T-cell (primary cell): ENCODE data around the gene MICAL2. TPM values are rescaled to one million over a fixed set of nuclear protein-coding genes. Genes with fewer than 3 reads are reported as not detected.
A peak's percentile ranks its signal among the peaks of the same experiment; 100 is the strongest.

ENCODE experiments used
- ATAC-seq, 4 experiments: fragments of 200-7000 bp in 3 of 4; fragments of 150-1000 bp in 1 of 4; cut with Tn5 transposase; replicated peaks in 1 of 4; 1 replicate in 3 of 4; 2 replicates in 1 of 4; pipeline ENCODE4 v1.10.0; 2021; ENCODE audit warnings: moderate library complexity in 3 of 4, mild to moderate bottlenecking in 2 of 4, moderate number of reproducible peaks in 1 of 4
- CTCF ChIA-PET, 2 donors: fragments of 300-600 bp; sonication (Branson Sonifier 250); formaldehyde crosslinking; loops; one replicate each; lab custom pipeline; 2022; ENCODE audit warnings: antibody characterized with exemption in 2 of 2; lab: Charles Lee
- POLR2A ChIA-PET, 2 donors: fragments of 300-600 bp; sonication (Branson Sonifier 250); formaldehyde crosslinking; loops; one replicate each; lab custom pipeline; 2022; ENCODE audit warnings: antibody characterized with exemption in 2 of 2; lab: Charles Lee
- DNase-seq, 35 experiments: peaks; one replicate each; pipeline versions ENCODE4 v3.0.0 to v3.0.0-alpha.2; 2013 to 2023
- H3K27ac ChIP-seq: one replicate; pipeline ENCODE4 v1.5.1; 2013; ENCODE audit warnings: low read length
- H3K27me3 ChIP-seq, 2 experiments: replicated peaks in 1 of 2; 1 replicate in 1 of 2; 2 replicates in 1 of 2; pipeline versions ENCODE4 v1.6.1 to v1.7.0; 2013; ENCODE audit warnings: low read length in 1 of 2, mixed read lengths in 1 of 2; ENCODE audit not compliant: control insufficient read depth in 2 of 2, insufficient read depth in 2 of 2; ENCODE audit errors: extremely low read depth in 1 of 2
- H3K36me3 ChIP-seq, 2 donors: 1 replicate in 1 of 2; 2 replicates in 1 of 2; pipeline versions ENCODE4 v1.6.1 to v1.7.0; 2013; ENCODE audit warnings: low read length in 1 of 2; ENCODE audit not compliant: control insufficient read depth in 2 of 2, insufficient read depth in 1 of 2; ENCODE audit errors: extremely low read depth in 1 of 2
- H3K4me1 ChIP-seq, 2 experiments: 1 replicate in 1 of 2; 2 replicates in 1 of 2; pipeline versions ENCODE4 v1.6.1 to v1.7.0; 2013; ENCODE audit warnings: low read length in 2 of 2, mixed read lengths in 1 of 2; ENCODE audit not compliant: insufficient read depth in 2 of 2, control insufficient read depth in 1 of 2; ENCODE audit errors: extremely low read depth in 1 of 2
- H3K4me3 ChIP-seq, 2 donors: 1 replicate in 1 of 2; 2 replicates in 1 of 2; pipeline versions ENCODE4 v1.5.1 to v1.7.0; 2013; ENCODE audit warnings: mild to moderate bottlenecking in 2 of 2, low read length in 1 of 2, moderate library complexity in 1 of 2; ENCODE audit not compliant: control insufficient read depth in 1 of 2; ENCODE audit errors: extremely low read depth in 1 of 2
- H3K9me3 ChIP-seq: 2 replicates; pipeline ENCODE4 v1.7.0; 2013
- H3K27ac Mint-ChIP-seq, 2 donors: one replicate each; pipeline ENCODE4 v1.8.0; 2020 to 2021; ENCODE audit warnings: mild to moderate bottlenecking in 2 of 2, mixed read lengths in 2 of 2
- H3K27me3 Mint-ChIP-seq, 2 donors: one replicate each; pipeline ENCODE4 v1.8.0; 2021 to 2022; ENCODE audit warnings: mixed read lengths in 2 of 2
- H3K36me3 Mint-ChIP-seq: one replicate; pipeline ENCODE4 v1.8.0; 2021; ENCODE audit warnings: mixed read lengths
- H3K4me1 Mint-ChIP-seq, 3 donors: one replicate each; pipeline ENCODE4 v1.8.0; 2020 to 2022; ENCODE audit warnings: mixed read lengths in 3 of 3, mild to moderate bottlenecking in 1 of 3
- H3K4me3 Mint-ChIP-seq, 3 donors: one replicate each; pipeline ENCODE4 v1.8.0; 2020 to 2022; ENCODE audit warnings: mild to moderate bottlenecking in 3 of 3, mixed read lengths in 3 of 3, moderate library complexity in 3 of 3
- H3K9me3 Mint-ChIP-seq, 3 donors: one replicate each; pipeline ENCODE4 v1.8.0; 2020 to 2022; ENCODE audit warnings: mixed read lengths in 3 of 3
- WGBS: methylation state at CpG from one replicate; pipeline ENCODE4 v1.1.5; 2013; ENCODE audit warnings: missing lambda C conversion rate; ENCODE audit not compliant: insufficient coverage; 5-methylcytosine and 5-hydroxymethylcytosine counted together
- total RNA-seq, 35 experiments: library from RNA in 6 of 35; stranded (reverse) in 6 of 35; fragments of 120-200 nt in 1 of 35; gene quantifications; one replicate each; pipeline versions ENCODE4 v1.2.1 to v1.2.4 and lab custom pipeline; 2013 to 2026

MICAL2 gene
- total RNA-seq, 5 donors from 2014 or later (not counting 1 experiment from before 2014, with no cell fraction given) = 13.7 to 38.7 (median 22.9) TPM

GRCh38 chr11:12232817-12233601, 122.6 kb downstream of the MICAL2 start:
- no peak overlapping the region for H3K4me3 ChIP-seq
- peaks cover 11 to 19% of the 10 kb centered on the region in 2 experiments for H3K4me1 ChIP-seq
- peaks cover 7 to 38% of the 10 kb centered on the region in 2 donors for H3K36me3 ChIP-seq
- whole genome bisulfite sequencing = no CpG with 5 or more reads among the region's 4 CpGs
- Mint-ChIP-seq H3K27ac (peak overlapping the region in 1 of 2 donors; percentile 30), H3K4me3 (no peak overlapping the region), H3K27me3 (no peaks in the 10 kb centered on the region), H3K4me1 (peaks cover 15 to 24% (median 17%) of the 10 kb centered on the region in 3 donors), H3K9me3 (no peaks in the 10 kb centered on the region), H3K36me3 (peaks cover 39% of the 10 kb centered on the region)
- DNase-seq (no peak), ATAC-seq (no peak)
- H3K27ac ChIP-seq = no peak overlapping the region
- no peaks in the 10 kb centered on the region for H3K27me3 ChIP-seq
- ChIA-PET CTCF (interaction anchor here (0.7 to 1.7 kb wide), 5 partner anchors 8 to 186 kb away, joined by 3 to 9 read pairs (median 3); no protein-coding TSS in a partner anchor), POLR2A (interaction anchor here (0.6 to 0.9 kb wide), 2 partner anchors 8 to 427 kb away, joined by 3 to 4 read pairs; no protein-coding TSS in a partner anchor)
- H3K9me3 ChIP-seq = no peaks in the 10 kb centered on the region

GRCh38 chr11:12233602-12233925, 123.2 kb downstream of the MICAL2 start:
- H3K4me3 ChIP-seq = no peak overlapping the region
- CTCF ChIA-PET = interaction anchor here (0.7 to 1.7 kb wide), 4 partner anchors 9 to 186 kb away, joined by 3 to 9 read pairs (median 4); no protein-coding TSS in a partner anchor
- peaks cover 11 to 19% of the 10 kb centered on the region in 2 experiments for H3K4me1 ChIP-seq
- Mint-ChIP-seq H3K27ac (no peak overlapping the region), H3K4me3 (no peak overlapping the region), H3K4me1 (peaks cover 15 to 24% (median 17%) of the 10 kb centered on the region in 3 donors), H3K36me3 (peaks cover 39% of the 10 kb centered on the region), H3K27me3 (no peaks in the 10 kb centered on the region), H3K9me3 (no peaks in the 10 kb centered on the region)
- no peak for ATAC-seq
- peaks cover 7 to 39% of the 10 kb centered on the region in 2 donors for H3K36me3 ChIP-seq
- WGBS = no CpG with 5 or more reads among the region's 1 CpG
- no peak for DNase-seq
- no peaks in the 10 kb centered on the region for H3K9me3 ChIP-seq
- no peak overlapping the region for H3K27ac ChIP-seq
- POLR2A ChIA-PET = interaction anchor here (0.6 to 0.9 kb wide), 2 partner anchors 9 to 428 kb away, joined by 3 to 4 read pairs; no protein-coding TSS in a partner anchor
- H3K27me3 ChIP-seq = no peaks in the 10 kb centered on the region

GRCh38 chr11:12234221-12234620, 123.8 kb downstream of the MICAL2 start:
- WGBS = no CpG with 5 or more reads among the region's 1 CpG
- peak overlapping the region in 1 of 2 donors; percentile 77 for H3K27ac Mint-ChIP-seq

GRCh38 chr11:12235080-12235479, 124.7 kb downstream of the MICAL2 start:
- ATAC-seq (no peak), DNase-seq (no peak)
- no peak overlapping the region for H3K4me3 ChIP-seq
- no peaks in the 10 kb centered on the region for H3K9me3 ChIP-seq
- no peaks in the 10 kb centered on the region for H3K27me3 ChIP-seq
- ChIA-PET POLR2A (no interaction called here), CTCF (interaction anchor here (1.3 to 2.4 kb wide), 4 partner anchors 42 to 187 kb away, joined by 4 to 11 read pairs (median 6); partner anchors contain the start of gene MICAL2 (in 1 of the 2))
- Mint-ChIP-seq H3K27me3 (no peaks in the 10 kb centered on the region), H3K36me3 (peaks cover 35% of the 10 kb centered on the region), H3K9me3 (no peaks in the 10 kb centered on the region), H3K4me1 (peaks cover 15 to 24% (median 17%) of the 10 kb centered on the region in 3 donors), H3K4me3 (no peak overlapping the region), H3K27ac (peak overlapping the region; percentile 77 to 91)
- peaks cover 7 to 36% of the 10 kb centered on the region in 2 donors for H3K36me3 ChIP-seq
- WGBS = 100% methylated on average over 1 of the region's 6 CpGs
- H3K27ac ChIP-seq = peak overlapping the region; percentile 67
- peaks cover 11 to 19% of the 10 kb centered on the region in 2 experiments for H3K4me1 ChIP-seq

More at GRCh38 chr11:12234221-12234620, 123.8 kb downstream of the MICAL2 start:
- Mint-ChIP-seq H3K4me1 (peaks cover 15 to 24% (median 17%) of the 10 kb centered on the region in 3 donors), H3K36me3 (peaks cover 37% of the 10 kb centered on the region), H3K27me3 (no peaks in the 10 kb centered on the region), H3K9me3 (no peaks in the 10 kb centered on the region), H3K4me3 (no peak overlapping the region)
- ChIA-PET CTCF (interaction anchor here in 1 of 2 donors (0.7 to 1.7 kb wide), 2 partner anchors 162 to 187 kb away, joined by 3 to 4 read pairs; no protein-coding TSS in a partner anchor), POLR2A (interaction anchor here in 1 of 2 donors (0.9 kb wide), 1 partner anchor 9 kb away, joined by 4 read pairs; no protein-coding TSS in a partner anchor)
- no peaks in the 10 kb centered on the region for H3K9me3 ChIP-seq
- ATAC-seq (no peak), DNase-seq (no peak)
- no peak overlapping the region for H3K4me3 ChIP-seq
- H3K27ac ChIP-seq = no peak overlapping the region
- peaks cover 11 to 19% of the 10 kb centered on the region in 2 experiments for H3K4me1 ChIP-seq
- H3K27me3 ChIP-seq = no peaks in the 10 kb centered on the region
- peaks cover 7 to 36% of the 10 kb centered on the region in 2 donors for H3K36me3 ChIP-seq

- peak overlapping the region; percentile 91 to 92 for H3K27ac Mint-ChIP-seq
- CTCF ChIA-PET = interaction anchor here (0.6 to 2.4 kb wide), 15 partner anchors 11 to 191 kb away, joined by 3 to 35 read pairs (median 4); partner anchors contain the start of gene MICAL2 (in 1 of the 2)
- WGBS = 90% methylated on average over 2 of the region's 3 CpGs
- H3K4me3 Mint-ChIP-seq = peak overlapping the region in 1 of 3 donors; percentile 64
- POLR2A ChIA-PET = interaction anchor here in 1 of 2 donors (1.4 kb wide), 1 partner anchor 11 kb away, joined by 9 read pairs; no protein-coding TSS in a partner anchor
- H3K9me3 ChIP-seq = no peaks in the 10 kb centered on the region
- no peak overlapping the region for H3K4me3 ChIP-seq
- peaks cover 32% of the 10 kb centered on the region for H3K36me3 Mint-ChIP-seq
- peaks cover 7 to 36% of the 10 kb centered on the region in 2 donors for H3K36me3 ChIP-seq
- H3K4me1 ChIP-seq = peaks cover 11 to 20% of the 10 kb centered on the region in 2 experiments
- H3K9me3 Mint-ChIP-seq = no peaks in the 10 kb centered on the region
- peaks cover 15 to 24% (median 17%) of the 10 kb centered on the region in 3 donors for H3K4me1 Mint-ChIP-seq
- peak overlapping the region; percentile 67 for H3K27ac ChIP-seq
- no peak for DNase-seq
- H3K27me3 ChIP-seq = no peaks in the 10 kb centered on the region
- peak in 1 of 4 experiments; percentile 15 for ATAC-seq
- no peaks in the 10 kb centered on the region for H3K27me3 Mint-ChIP-seq
Observed at GRCh38 chr11:12235553-12235946, 125.2 kb downstream of the MICAL2 start.
